AG09309 (cell line): ENCODE data around the gene MEAK7.

ENCODE experiments used
- DNase-seq: peaks from one replicate; pipeline ENCODE4 v3.0.0-alpha.2; 2010; ENCODE audit warnings: low read depth
- H3K4me3 ChIP-seq: 2 replicates; pipeline ENCODE4 v1.5.1; 2011; ENCODE audit warnings: mild to moderate bottlenecking, low read depth, low read length, moderate library complexity; ENCODE audit not compliant: control insufficient read depth
- TF ChIP-seq, protein P1 (sequence below): IDR thresholded peaks from 2 replicates; pipeline ENCODE4 v1.5.1; 2011; ENCODE audit warnings: mild to moderate bottlenecking, low read depth, low read length, inconsistent platforms; ENCODE audit not compliant: insufficient read depth, control insufficient read depth; ENCODE audit errors: missing control alignments

MEAK7 gene

DNA sequence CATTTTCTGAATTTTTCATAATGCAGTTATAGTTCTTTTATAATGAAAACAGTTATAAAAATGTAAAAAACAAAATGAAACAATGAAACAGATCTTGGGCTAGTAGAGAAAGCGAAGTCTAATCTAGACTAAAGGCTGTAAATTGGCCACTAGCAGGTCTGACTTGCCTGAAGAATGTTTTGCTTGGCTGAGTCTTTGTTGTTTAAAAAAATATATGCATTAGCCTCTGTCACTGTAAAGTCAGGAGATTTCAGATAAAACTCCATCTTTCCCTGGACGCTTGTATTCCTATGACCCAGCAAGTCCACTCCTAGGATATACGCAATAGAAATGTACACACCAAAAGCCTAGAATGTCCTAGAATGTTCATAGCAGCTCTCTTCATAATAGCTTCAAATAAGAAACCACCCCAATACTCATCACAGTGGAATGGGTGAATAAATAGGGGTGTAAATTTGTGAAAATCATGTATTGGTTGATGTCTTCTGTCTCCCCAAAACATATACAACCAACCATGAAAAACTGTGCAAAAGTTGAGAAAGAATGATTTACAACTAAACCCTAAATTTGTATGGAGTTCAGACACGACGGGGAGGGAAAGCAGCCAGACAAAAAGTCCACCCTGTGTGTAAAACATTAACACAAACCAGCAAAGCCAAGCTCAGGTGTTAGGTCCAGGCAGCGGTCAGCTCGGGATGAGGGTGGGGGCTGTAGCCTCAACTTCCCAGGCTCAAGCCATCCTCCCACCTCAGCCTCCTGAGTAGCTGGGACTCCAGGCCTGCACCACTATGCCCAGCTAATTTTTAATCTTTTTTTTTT lies 37.7 kb upstream of the MEAK7 start:
- no peak overlapping the region for H3K4me3 ChIP-seq
- DNase-seq, result no peak
- TF ChIP-seq, protein P1, sequence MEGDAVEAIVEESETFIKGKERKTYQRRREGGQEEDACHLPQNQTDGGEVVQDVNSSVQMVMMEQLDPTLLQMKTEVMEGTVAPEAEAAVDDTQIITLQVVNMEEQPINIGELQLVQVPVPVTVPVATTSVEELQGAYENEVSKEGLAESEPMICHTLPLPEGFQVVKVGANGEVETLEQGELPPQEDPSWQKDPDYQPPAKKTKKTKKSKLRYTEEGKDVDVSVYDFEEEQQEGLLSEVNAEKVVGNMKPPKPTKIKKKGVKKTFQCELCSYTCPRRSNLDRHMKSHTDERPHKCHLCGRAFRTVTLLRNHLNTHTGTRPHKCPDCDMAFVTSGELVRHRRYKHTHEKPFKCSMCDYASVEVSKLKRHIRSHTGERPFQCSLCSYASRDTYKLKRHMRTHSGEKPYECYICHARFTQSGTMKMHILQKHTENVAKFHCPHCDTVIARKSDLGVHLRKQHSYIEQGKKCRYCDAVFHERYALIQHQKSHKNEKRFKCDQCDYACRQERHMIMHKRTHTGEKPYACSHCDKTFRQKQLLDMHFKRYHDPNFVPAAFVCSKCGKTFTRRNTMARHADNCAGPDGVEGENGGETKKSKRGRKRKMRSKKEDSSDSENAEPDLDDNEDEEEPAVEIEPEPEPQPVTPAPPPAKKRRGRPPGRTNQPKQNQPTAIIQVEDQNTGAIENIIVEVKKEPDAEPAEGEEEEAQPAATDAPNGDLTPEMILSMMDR, result no peak

DNA sequence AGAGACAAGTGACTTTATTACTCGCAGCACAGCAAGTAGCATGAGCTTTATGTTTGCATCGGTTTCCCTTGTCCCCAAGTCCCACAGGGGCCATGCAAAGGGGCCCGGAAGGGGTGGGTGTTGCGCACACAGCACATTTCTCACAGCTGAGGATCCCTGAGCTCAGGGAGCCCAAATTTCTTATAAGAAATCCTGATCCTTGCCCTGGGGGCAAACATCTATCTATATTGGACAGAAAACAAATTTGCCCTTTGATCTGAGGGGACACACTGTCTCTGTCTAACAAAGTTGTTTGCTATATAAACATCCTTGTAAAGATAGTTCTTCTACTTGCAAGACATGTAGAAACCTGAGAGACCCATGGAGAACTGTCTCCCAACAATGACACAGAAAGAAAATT lies 35.7 kb upstream of the MEAK7 start:
- no peak for DNase-seq
- TF ChIP-seq, protein P1, result no peak
- no peak overlapping the region for H3K4me3 ChIP-seq

DNA sequence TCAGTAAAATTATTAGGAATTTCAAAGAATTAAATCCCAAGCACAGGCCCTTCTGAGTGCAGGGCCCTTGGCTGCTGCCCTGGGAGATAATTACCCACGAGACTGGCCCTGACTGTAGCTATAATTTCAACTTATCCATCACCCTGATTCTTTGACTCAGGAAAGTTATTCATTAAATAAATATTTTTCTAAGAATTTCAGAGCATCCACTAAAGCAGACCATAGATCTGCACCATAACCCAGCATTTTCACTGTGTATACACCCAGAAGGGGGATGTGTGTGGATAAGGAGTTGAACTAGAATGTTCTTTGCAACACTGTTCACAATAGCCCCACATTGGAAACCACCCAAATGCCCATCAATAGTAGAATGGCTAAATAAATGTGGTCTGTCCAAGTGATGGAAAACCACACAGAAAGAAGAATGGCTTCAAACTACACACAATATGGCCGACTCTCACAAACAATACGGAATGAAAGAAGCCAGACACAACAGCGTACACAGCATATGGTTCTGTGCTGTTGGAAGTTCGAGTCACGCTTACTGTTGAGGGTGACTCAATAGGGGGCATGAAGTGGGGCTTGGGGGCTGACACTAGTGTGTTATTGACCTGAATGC lies 33.9 kb upstream of the MEAK7 start:
- no peak overlapping the region for H3K4me3 ChIP-seq
- no peak for DNase-seq
- TF ChIP-seq, protein P1, result no peak

DNA sequence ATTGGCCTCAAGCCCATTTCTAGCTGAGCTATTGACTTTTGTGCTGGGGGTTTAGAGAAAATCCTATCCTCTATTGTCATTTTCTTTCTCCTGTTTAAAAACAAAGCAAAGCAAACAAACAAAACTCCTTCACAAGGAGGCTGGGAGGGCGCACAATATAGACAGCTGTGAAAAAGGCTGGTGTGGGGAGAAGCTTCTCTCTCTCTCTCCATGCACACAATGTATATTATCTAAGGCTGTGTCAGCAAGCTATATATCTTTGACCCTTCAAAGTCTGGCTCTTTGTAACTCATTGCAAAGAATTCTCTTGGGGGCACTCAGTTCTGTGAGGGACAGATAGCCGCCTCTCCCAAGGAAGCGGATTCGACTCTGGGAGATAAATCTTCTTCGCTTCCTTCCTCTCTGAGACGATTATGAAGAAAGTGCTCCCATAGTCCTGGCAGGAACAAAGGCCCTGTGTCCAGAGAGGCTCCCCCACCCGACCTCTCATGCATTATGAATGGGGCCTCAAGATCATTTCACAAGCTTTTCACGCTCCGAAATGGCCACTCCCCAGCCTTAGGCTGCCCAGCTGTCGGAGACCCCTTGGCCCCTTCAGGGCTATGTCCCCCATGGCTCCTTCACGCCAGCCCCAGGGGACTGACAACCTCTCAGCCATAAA lies 33.2 kb upstream of the MEAK7 start:
- TF ChIP-seq, protein P1, result no peak
- DNase-seq, result no peak
- no peak overlapping the region for H3K4me3 ChIP-seq

DNA sequence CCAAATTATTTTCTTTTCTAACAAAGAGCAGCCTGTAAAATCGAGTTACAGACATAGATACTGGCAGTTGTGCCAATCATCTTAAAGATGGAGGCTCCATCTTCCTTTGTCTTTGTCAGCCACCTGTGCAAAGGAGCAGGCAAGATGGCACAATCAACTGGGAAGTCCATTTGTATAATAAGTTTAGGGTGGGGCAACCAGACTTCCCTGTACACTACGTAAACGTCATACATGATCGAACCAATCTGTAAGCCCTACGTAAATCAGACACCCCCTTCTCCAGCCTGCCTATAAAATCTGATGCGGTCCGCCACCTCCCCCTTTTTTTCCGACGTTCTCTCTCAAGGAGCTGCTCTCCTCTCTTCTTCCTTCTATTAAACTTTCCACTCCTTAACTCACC lies 31.4 kb upstream of the MEAK7 start:
- H3K4me3 ChIP-seq, result no peak overlapping the region
- DNase-seq, result no peak
- TF ChIP-seq, protein P1, result no peak

DNA sequence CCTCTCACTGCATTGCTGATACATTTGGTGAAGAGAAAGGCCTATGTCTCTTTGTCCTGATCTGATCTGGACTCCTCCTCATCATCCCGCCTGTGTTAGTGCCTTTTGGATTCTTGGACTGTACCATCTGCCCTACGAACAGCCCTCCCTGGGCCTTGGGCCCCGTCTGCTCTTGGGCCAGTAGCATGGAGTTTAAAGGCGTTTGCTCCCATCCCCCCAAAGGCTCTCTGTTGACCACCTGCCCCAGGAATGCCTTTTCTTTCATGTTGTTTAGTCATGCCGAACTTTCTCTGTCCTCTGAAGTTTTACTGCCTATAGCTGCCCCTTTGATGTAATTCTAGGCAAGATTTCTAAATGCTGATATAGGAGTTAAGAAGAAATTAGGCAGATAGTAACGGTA lies 30.9 kb upstream of the MEAK7 start:
- DNase-seq, result no peak
- TF ChIP-seq, protein P1, result no peak
- no peak overlapping the region for H3K4me3 ChIP-seq
